GM23248 (cell line): Measurements from ENCODE around the gene ADK. TPM values are rescaled to one million over a fixed set of nuclear protein-coding genes. Genes with fewer than 3 reads are reported as not detected.
"Not testable (repeated sequence)": the region's sequence is repeated elsewhere in the genome, so short reads cannot be mapped to it uniquely, and the experiment has no call there.

Experiments
- DNase-seq: peaks from one replicate; pipeline ENCODE4 v3.0.0-alpha.2; 2015
- H2AFZ ChIP-seq: fragments of 200-600 bp; sonication (generic); 2 replicates; pipeline ENCODE4 v1.6.1; 2016; ENCODE audit warnings: antibody characterized with exemption
- H3F3A ChIP-seq: fragments of 200-600 bp; sonication (generic); 2 replicates; pipeline ENCODE4 v1.6.1; 2016; ENCODE audit warnings: mild to moderate bottlenecking, antibody characterized with exemption, mixed run types; ENCODE audit not compliant: insufficient read depth
- H3K27ac ChIP-seq: fragments of 200-600 bp; sonication (generic); 2 replicates; pipeline ENCODE4 v1.5.1; 2016; ENCODE audit warnings: mild to moderate bottlenecking
- H3K27me3 ChIP-seq: fragments of 200-600 bp; sonication (generic); replicated peaks from 2 replicates; pipeline ENCODE4 v1.6.1; 2016; ENCODE audit warnings: mild to moderate bottlenecking; ENCODE audit not compliant: insufficient read depth
- H3K36me3 ChIP-seq: fragments of 200-600 bp; sonication (generic); 2 replicates; pipeline ENCODE4 v1.6.1; 2016; ENCODE audit warnings: low read depth, mild to moderate bottlenecking
- H3K4me1 ChIP-seq: fragments of 200-600 bp; sonication (generic); 2 replicates; pipeline ENCODE4 v1.6.1; 2016; ENCODE audit warnings: mild to moderate bottlenecking; ENCODE audit not compliant: insufficient read depth
- H3K4me2 ChIP-seq: fragments of 200-600 bp; sonication (generic); one replicate; pipeline ENCODE4 v1.6.1; 2016; ENCODE audit warnings: mild to moderate bottlenecking; ENCODE audit not compliant: unreplicated experiment
- H3K4me3 ChIP-seq: fragments of 200-600 bp; sonication (generic); 2 replicates; pipeline ENCODE4 v1.5.1; 2016; ENCODE audit warnings: mild to moderate bottlenecking
- H3K79me2 ChIP-seq: fragments of 200-600 bp; sonication (generic); 2 replicates; pipeline ENCODE4 v1.6.1; 2016; ENCODE audit warnings: mild to moderate bottlenecking; ENCODE audit not compliant: insufficient read depth
- H3K9ac ChIP-seq: fragments of 200-600 bp; sonication (generic); 2 replicates; pipeline ENCODE4 v1.6.1; 2016; ENCODE audit warnings: mild to moderate bottlenecking
- H3K9me2 ChIP-seq: fragments of 200-600 bp; sonication (generic); 2 replicates; pipeline ENCODE4 v1.6.1; 2016; ENCODE audit warnings: mixed run types, mild to moderate bottlenecking, moderate library complexity; ENCODE audit not compliant: insufficient read depth
- H3K9me3 ChIP-seq: fragments of 200-600 bp; sonication (generic); one replicate; pipeline ENCODE4 v1.6.1; 2017; ENCODE audit warnings: low read depth
- H4K20me1 ChIP-seq: fragments of 200-600 bp; sonication (generic); 2 replicates; pipeline ENCODE4 v1.6.0; 2016; ENCODE audit not compliant: insufficient read depth
- EZH2 ChIP-seq: fragments of 200-600 bp; sonication (generic); IDR thresholded peaks from 2 replicates; pipeline ENCODE4 v1.6.1; 2018; ENCODE audit warnings: antibody characterized with exemption, mild to moderate bottlenecking; ENCODE audit not compliant: insufficient read depth, poor library complexity, severe bottlenecking
- EZH2phosphoT487 ChIP-seq: fragments of 200-600 bp; sonication (generic); IDR thresholded peaks from 2 replicates; pipeline ENCODE4 v1.6.1; 2018; ENCODE audit warnings: antibody characterized with exemption, moderate library complexity, mild to moderate bottlenecking, low read depth; ENCODE audit not compliant: insufficient read depth
- WGBS, 2 experiments: methylation state at CpG; one replicate each; pipeline ENCODE4 v1.1.6; 2015 to 2017; ENCODE audit warnings: low lambda C conversion rate in 2 of 2, low coverage in 1 of 2; ENCODE audit errors: missing lambda C conversion rate in 2 of 2; 5-methylcytosine and 5-hydroxymethylcytosine counted together
- in situ Hi-C: fragments of 300-500 bp; cut with MboI; formaldehyde crosslinking; loops from 2 replicates; pipeline ENCODE4 v1.15.0; 2020
- polyA plus RNA-seq: library from polyadenylated mRNA; unstranded; fragments of >200 nt; fragmentation: Nextera tagmentation; extraction: Ambion mirVana; gene quantifications from 2 replicates; pipeline ENCODE4 v1.2.1, GENCODE V29; 2016
- total RNA-seq: library from RNA; depleted of rRNA; stranded (reverse); fragments of >200 nt; shearing (Covaris generic); gene quantifications from 2 replicates; pipeline ENCODE4 v1.2.3, GENCODE V29; 2014

The ADK gene
- total and polyA plus RNA-seq, 2 experiments from 2014 or later: 43.7 to 75.1 TPM

GRCh38 chr10:74137992-74138391, 13.0 kb upstream of the ADK start:
- no peak overlapping the region for H3K4me2 ChIP-seq
- H3K9me2 ChIP-seq: no peaks in the 10 kb centered on the region
- no peak overlapping the region for H3K4me3 ChIP-seq
- no peaks in the 10 kb centered on the region for H4K20me1 ChIP-seq
- 98% methylated on average over 5 of the region's 5 CpGs for WGBS, 2 experiments
- no peaks in the 10 kb centered on the region for H3K4me1 ChIP-seq
- H3K27ac ChIP-seq: no peak overlapping the region
- H2AFZ ChIP-seq: no peak overlapping the region
- DNase-seq: no peak
- H3F3A ChIP-seq: no peaks in the 10 kb centered on the region
- H3K9me3 ChIP-seq: no peaks in the 10 kb centered on the region
- TF ChIP-seq EZH2phosphoT487: no peak
- no peak for TF ChIP-seq EZH2
- H3K9ac ChIP-seq: no peak overlapping the region
- H3K79me2 ChIP-seq: peaks cover 55% of the 10 kb centered on the region
- H3K27me3 ChIP-seq: no peaks in the 10 kb centered on the region
- peaks cover 51% of the 10 kb centered on the region for H3K36me3 ChIP-seq
- in situ Hi-C loops: no loop called here

- 95 to 97% methylated on average over 5 of the region's 5 CpGs for whole genome bisulfite sequencing, 2 experiments
- peaks cover 51% of the 10 kb centered on the region for H3K36me3 ChIP-seq
- H3K79me2 ChIP-seq: peaks cover 61% of the 10 kb centered on the region
Observed at GRCh38 chr10:74138596-74138995, 12.4 kb upstream of the ADK start.

GRCh38 chr10:74139981-74140380, 11.0 kb upstream of the ADK start:
- Histone ChIP-seq H3K9ac (no peak overlapping the region), H3K4me1 (peaks cover 6% of the 10 kb centered on the region), H3F3A (peaks cover 6% of the 10 kb centered on the region), H4K20me1 (no peaks in the 10 kb centered on the region), H3K9me2 (no peaks in the 10 kb centered on the region), H3K4me3 (no peak overlapping the region), H3K9me3 (no peaks in the 10 kb centered on the region), H3K27ac (no peak overlapping the region), H3K4me2 (no peak overlapping the region), H3K79me2 (peaks cover 74% of the 10 kb centered on the region), H2AFZ (no peak overlapping the region), H3K36me3 (peaks cover 40% of the 10 kb centered on the region), H3K27me3 (no peaks in the 10 kb centered on the region)
- WGBS, 2 experiments: 94 to 97% methylated on average over 17 to 18 of the region's 18 CpGs
- TF ChIP-seq EZH2phosphoT487 (no peak), EZH2 (no peak)
- DNase-seq: no peak
- in situ Hi-C loops: loop anchor here (10.0 kb wide), 1 partner anchor 95 kb away; no protein-coding TSS in a partner anchor

More at GRCh38 chr10:74138596-74138995, 12.4 kb upstream of the ADK start:
- H3K4me2 ChIP-seq, H3K4me1 ChIP-seq, in situ Hi-C loops, H3K9me2 ChIP-seq, H4K20me1 ChIP-seq, H3K27me3 ChIP-seq, H2AFZ ChIP-seq, DNase-seq, H3K9ac ChIP-seq, H3K9me3 ChIP-seq, H3F3A ChIP-seq, H3K27ac ChIP-seq, H3K4me3 ChIP-seq: not testable (repeated sequence)

GRCh38 chr10:74140553-74140952, 10.5 kb upstream of the ADK start:
- no peaks in the 10 kb centered on the region for H3K9me3 ChIP-seq
- in situ Hi-C loops: loop anchor here (10.0 kb wide), 1 partner anchor 94 kb away; no protein-coding TSS in a partner anchor
- 76 to 87% methylated on average over 2 of the region's 2 CpGs for WGBS, 2 experiments
- peaks cover 11% of the 10 kb centered on the region for H3F3A ChIP-seq
- no peak overlapping the region for H2AFZ ChIP-seq
- TF ChIP-seq EZH2: no peak
- no peak for TF ChIP-seq EZH2phosphoT487
- no peak overlapping the region for H3K4me2 ChIP-seq
- H3K4me1 ChIP-seq: peaks cover 11% of the 10 kb centered on the region
- no peak overlapping the region for H3K27ac ChIP-seq
- H3K27me3 ChIP-seq: no peaks in the 10 kb centered on the region
- no peak overlapping the region for H3K4me3 ChIP-seq
- H4K20me1 ChIP-seq: no peaks in the 10 kb centered on the region
- DNase-seq: no peak
- H3K36me3 ChIP-seq: peaks cover 34% of the 10 kb centered on the region
- H3K9ac ChIP-seq: no peak overlapping the region
- no peaks in the 10 kb centered on the region for H3K9me2 ChIP-seq
- peaks cover 76% of the 10 kb centered on the region for H3K79me2 ChIP-seq

GRCh38 chr10:74145133-74145532, 5.9 kb upstream of the ADK start:
- H3F3A ChIP-seq: peaks cover 24% of the 10 kb centered on the region
- H3K36me3 ChIP-seq: no peaks in the 10 kb centered on the region
- no peak overlapping the region for H2AFZ ChIP-seq
- peaks cover 95% of the 10 kb centered on the region for H3K79me2 ChIP-seq
- peak; percentile 83 for DNase-seq
- 0 out of 2 replicates have a peak overlapping the region, but pooled peaks have one; percentile 28 for H3K4me3 ChIP-seq
- 0 to 2% methylated on average over 2 of the region's 2 CpGs for WGBS, 2 experiments
- no peaks in the 10 kb centered on the region; the same call in 1 of the 2 replicates for H4K20me1 ChIP-seq
- peak overlapping the region; percentile 39 for H3K4me2 ChIP-seq
- H3K9ac ChIP-seq: peak overlapping the region; percentile 4; the same call in 1 of the 2 replicates
- TF ChIP-seq EZH2phosphoT487: no peak
- TF ChIP-seq EZH2: no peak
- peaks cover 21% of the 10 kb centered on the region for H3K4me1 ChIP-seq
- no peaks in the 10 kb centered on the region for H3K9me3 ChIP-seq
- no peaks in the 10 kb centered on the region for H3K9me2 ChIP-seq
- H3K27ac ChIP-seq: peak overlapping the region; percentile 32
- in situ Hi-C loops: loop anchor here (10.0 kb wide), 1 partner anchor 90 kb away; no protein-coding TSS in a partner anchor
- H3K27me3 ChIP-seq: no peaks in the 10 kb centered on the region

GRCh38 chr10:74146980-74147379, 4.0 kb upstream of the ADK start:
- Histone ChIP-seq H3K4me1 (peaks cover 23% of the 10 kb centered on the region), H3K79me2 (peaks cover 82% of the 10 kb centered on the region), H3F3A (peaks cover 24% of the 10 kb centered on the region)
- H3K27ac ChIP-seq, H3K4me3 ChIP-seq, H3K36me3 ChIP-seq, DNase-seq, H3K27me3 ChIP-seq, H2AFZ ChIP-seq, H4K20me1 ChIP-seq, H3K9ac ChIP-seq, H3K4me2 ChIP-seq, H3K9me3 ChIP-seq, H3K9me2 ChIP-seq: not testable (repeated sequence)
- in situ Hi-C loops: loop anchor here (10.0 kb wide), 1 partner anchor 88 kb away; no protein-coding TSS in a partner anchor
- WGBS, 2 experiments: 96 to 98% methylated on average over 10 of the region's 10 CpGs
